Gastroesophageal sphincter (tissue), 3 donors: ENCODE measurements around the gene FRMD4B.

ENCODE experiments used
- EP300 ChIP-seq: sonication (generic); formaldehyde crosslinking; IDR thresholded peaks from one replicate; pipeline ENCODE4 v1.6.1; 2017; ENCODE audit warnings: antibody characterized with exemption, mild to moderate bottlenecking
- POLR2A ChIP-seq, 2 donors: fragments of 450-650 bp; IDR thresholded peaks; one replicate each; pipeline ENCODE4 v1.6.1; 2017; ENCODE audit warnings: antibody characterized with exemption in 2 of 2, mild to moderate bottlenecking in 2 of 2, moderate library complexity in 1 of 2
- TF ChIP-seq, protein P1 (sequence below), 4 experiments: fragments of 200-600 bp in 2 of 4; fragments of 450-650 bp in 2 of 4; sonication (generic) in 1 of 4; IDR thresholded peaks; one replicate each; pipeline ENCODE4 v1.5.1; 2017 to 2019; ENCODE audit warnings: antibody characterized with exemption in 4 of 4, mild to moderate bottlenecking in 2 of 4, moderate library complexity in 2 of 4

DNA sequence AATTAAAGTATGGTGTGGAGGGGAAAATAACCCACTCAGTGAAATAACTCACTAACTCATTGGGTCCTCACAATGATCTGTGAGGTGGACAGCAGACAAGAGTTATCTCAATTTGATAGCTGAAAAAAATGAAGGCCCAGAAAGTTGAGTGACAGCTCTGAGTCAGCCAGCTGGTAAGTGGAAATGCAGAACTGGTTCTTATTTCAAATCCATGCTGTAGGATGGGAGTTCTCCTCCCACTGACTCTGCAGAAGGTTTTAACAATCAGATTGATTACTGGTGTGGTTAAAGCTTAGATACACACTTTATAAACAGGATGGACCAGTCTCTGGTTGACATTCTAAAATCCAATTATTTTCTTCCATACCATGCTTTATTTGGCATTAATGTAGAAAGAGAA, 176.5 kb downstream of the FRMD4B start:
- TF ChIP-seq, protein P1, sequence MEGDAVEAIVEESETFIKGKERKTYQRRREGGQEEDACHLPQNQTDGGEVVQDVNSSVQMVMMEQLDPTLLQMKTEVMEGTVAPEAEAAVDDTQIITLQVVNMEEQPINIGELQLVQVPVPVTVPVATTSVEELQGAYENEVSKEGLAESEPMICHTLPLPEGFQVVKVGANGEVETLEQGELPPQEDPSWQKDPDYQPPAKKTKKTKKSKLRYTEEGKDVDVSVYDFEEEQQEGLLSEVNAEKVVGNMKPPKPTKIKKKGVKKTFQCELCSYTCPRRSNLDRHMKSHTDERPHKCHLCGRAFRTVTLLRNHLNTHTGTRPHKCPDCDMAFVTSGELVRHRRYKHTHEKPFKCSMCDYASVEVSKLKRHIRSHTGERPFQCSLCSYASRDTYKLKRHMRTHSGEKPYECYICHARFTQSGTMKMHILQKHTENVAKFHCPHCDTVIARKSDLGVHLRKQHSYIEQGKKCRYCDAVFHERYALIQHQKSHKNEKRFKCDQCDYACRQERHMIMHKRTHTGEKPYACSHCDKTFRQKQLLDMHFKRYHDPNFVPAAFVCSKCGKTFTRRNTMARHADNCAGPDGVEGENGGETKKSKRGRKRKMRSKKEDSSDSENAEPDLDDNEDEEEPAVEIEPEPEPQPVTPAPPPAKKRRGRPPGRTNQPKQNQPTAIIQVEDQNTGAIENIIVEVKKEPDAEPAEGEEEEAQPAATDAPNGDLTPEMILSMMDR (IDR thresholded peaks at IDR 0.05): no peak
- no peak for TF ChIP-seq EP300
- no peak for TF ChIP-seq POLR2A (IDR thresholded peaks at IDR 0.05)
